Measurements from ENCODE around the gene OAF.
A peak's percentile ranks its signal among the peaks of the same experiment; 100 is the strongest.

The OAF gene

DNA sequence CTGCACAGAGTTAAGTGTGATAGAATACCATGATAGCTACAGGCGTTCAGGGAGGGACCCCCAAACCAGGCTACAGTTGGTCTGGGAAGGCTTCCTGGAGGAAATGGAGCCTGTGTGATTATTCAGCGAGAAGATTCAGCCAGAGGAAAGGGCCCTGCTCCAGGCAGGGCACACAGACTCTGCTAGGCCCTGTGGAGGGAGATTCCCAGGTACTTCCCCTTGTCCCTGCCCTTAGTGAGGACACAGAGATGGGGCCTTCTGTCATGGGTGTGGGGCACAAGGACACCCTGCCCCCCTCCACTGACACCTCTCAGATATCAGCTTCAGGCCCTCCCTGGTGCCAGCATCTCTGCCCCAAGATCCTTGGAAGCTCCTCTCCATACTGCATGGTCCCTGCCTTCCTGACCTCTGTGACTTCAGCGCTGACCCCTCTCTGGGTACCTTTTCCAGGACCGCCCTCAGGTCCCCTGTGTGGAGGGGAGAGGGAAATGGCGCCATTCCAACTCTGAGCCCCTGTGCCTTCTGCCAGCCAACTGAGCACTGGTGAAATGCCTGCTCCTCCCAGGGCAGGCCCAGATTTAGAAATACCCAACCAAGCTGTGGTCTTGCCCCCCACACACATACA, 16.5 kb downstream of the OAF start:
- no peak for DNase-seq (ENCODE audit: low read depth in 1 of 2, low spot score in 1 of 2)
- TF ChIP-seq, protein P1, sequence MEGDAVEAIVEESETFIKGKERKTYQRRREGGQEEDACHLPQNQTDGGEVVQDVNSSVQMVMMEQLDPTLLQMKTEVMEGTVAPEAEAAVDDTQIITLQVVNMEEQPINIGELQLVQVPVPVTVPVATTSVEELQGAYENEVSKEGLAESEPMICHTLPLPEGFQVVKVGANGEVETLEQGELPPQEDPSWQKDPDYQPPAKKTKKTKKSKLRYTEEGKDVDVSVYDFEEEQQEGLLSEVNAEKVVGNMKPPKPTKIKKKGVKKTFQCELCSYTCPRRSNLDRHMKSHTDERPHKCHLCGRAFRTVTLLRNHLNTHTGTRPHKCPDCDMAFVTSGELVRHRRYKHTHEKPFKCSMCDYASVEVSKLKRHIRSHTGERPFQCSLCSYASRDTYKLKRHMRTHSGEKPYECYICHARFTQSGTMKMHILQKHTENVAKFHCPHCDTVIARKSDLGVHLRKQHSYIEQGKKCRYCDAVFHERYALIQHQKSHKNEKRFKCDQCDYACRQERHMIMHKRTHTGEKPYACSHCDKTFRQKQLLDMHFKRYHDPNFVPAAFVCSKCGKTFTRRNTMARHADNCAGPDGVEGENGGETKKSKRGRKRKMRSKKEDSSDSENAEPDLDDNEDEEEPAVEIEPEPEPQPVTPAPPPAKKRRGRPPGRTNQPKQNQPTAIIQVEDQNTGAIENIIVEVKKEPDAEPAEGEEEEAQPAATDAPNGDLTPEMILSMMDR (IDR thresholded peaks at IDR 0.05; ENCODE audit: insufficient read depth, low read length), result no peak
- TF ChIP-seq GABPA (IDR thresholded peaks at IDR 0.05; ENCODE audit: low read depth), result no peak
- TF ChIP-seq, protein P2, sequence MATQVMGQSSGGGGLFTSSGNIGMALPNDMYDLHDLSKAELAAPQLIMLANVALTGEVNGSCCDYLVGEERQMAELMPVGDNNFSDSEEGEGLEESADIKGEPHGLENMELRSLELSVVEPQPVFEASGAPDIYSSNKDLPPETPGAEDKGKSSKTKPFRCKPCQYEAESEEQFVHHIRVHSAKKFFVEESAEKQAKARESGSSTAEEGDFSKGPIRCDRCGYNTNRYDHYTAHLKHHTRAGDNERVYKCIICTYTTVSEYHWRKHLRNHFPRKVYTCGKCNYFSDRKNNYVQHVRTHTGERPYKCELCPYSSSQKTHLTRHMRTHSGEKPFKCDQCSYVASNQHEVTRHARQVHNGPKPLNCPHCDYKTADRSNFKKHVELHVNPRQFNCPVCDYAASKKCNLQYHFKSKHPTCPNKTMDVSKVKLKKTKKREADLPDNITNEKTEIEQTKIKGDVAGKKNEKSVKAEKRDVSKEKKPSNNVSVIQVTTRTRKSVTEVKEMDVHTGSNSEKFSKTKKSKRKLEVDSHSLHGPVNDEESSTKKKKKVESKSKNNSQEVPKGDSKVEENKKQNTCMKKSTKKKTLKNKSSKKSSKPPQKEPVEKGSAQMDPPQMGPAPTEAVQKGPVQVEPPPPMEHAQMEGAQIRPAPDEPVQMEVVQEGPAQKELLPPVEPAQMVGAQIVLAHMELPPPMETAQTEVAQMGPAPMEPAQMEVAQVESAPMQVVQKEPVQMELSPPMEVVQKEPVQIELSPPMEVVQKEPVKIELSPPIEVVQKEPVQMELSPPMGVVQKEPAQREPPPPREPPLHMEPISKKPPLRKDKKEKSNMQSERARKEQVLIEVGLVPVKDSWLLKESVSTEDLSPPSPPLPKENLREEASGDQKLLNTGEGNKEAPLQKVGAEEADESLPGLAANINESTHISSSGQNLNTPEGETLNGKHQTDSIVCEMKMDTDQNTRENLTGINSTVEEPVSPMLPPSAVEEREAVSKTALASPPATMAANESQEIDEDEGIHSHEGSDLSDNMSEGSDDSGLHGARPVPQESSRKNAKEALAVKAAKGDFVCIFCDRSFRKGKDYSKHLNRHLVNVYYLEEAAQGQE (IDR thresholded peaks at IDR 0.05; ENCODE audit: insufficient replicate concordance, low read depth), result no peak
- TF ChIP-seq SPI1 (IDR thresholded peaks at IDR 0.05; ENCODE audit: borderline replicate concordance, low read depth), result no peak
- TF ChIP-seq POLR2AphosphoS5 (IDR thresholded peaks at IDR 0.05; ENCODE audit: low read depth), result no peak
- H3K27ac ChIP-seq (replicated peaks), result no peak overlapping the region
- H3K27me3 ChIP-seq (ENCODE audit: insufficient read depth, poor library complexity, severe bottlenecking), result no peaks in the 10 kb centered on the region
- H3K4me3 ChIP-seq (replicated peaks; ENCODE audit: insufficient read depth, low read length), result no peak overlapping the region

DNA sequence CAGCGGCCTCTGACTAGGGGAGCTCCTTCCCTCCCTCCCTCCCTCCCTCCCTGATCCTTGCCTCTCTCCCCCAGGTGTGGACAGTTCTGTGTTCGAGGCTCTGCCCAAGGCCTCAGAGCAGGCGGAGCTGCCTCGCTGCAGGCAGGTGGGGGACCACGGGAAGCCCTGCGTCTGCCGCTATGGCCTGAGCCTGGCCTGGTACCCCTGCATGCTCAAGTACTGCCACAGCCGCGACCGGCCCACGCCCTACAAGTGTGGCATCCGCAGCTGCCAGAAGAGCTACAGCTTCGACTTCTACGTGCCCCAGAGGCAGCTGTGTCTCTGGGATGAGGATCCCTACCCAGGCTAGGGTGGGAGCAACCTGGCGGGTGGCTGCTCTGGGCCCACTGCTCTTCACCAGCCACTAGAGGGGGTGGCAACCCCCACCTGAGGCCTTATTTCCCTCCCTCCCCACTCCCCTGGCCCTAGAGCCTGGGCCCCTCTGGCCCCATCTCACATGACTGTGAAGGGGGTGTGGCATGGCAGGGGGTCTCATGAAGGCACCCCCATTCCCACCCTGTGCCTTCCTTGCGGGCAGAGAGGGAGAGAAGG, 18.1 kb downstream of the OAF start:
- TF ChIP-seq SPI1 (IDR thresholded peaks at IDR 0.05; ENCODE audit: borderline replicate concordance, low read depth), result no peak
- TF ChIP-seq, protein P1 (IDR thresholded peaks at IDR 0.05; ENCODE audit: insufficient read depth, low read length), result no peak
- no peak for TF ChIP-seq POLR2AphosphoS5 (IDR thresholded peaks at IDR 0.05; ENCODE audit: low read depth)
- TF ChIP-seq, protein P2 (IDR thresholded peaks at IDR 0.05; ENCODE audit: insufficient replicate concordance, low read depth), result no peak
- no peak for TF ChIP-seq GABPA (IDR thresholded peaks at IDR 0.05; ENCODE audit: low read depth)
- no peak overlapping the region for H3K27ac ChIP-seq (replicated peaks)
- DNase-seq (ENCODE audit: low read depth in 1 of 2, low spot score in 1 of 2), result no peak
- H3K4me3 ChIP-seq (replicated peaks; ENCODE audit: insufficient read depth, low read length), result no peak overlapping the region
- peaks cover 3% of the 10 kb centered on the region for H3K27me3 ChIP-seq (ENCODE audit: insufficient read depth, poor library complexity, severe bottlenecking)

DNA sequence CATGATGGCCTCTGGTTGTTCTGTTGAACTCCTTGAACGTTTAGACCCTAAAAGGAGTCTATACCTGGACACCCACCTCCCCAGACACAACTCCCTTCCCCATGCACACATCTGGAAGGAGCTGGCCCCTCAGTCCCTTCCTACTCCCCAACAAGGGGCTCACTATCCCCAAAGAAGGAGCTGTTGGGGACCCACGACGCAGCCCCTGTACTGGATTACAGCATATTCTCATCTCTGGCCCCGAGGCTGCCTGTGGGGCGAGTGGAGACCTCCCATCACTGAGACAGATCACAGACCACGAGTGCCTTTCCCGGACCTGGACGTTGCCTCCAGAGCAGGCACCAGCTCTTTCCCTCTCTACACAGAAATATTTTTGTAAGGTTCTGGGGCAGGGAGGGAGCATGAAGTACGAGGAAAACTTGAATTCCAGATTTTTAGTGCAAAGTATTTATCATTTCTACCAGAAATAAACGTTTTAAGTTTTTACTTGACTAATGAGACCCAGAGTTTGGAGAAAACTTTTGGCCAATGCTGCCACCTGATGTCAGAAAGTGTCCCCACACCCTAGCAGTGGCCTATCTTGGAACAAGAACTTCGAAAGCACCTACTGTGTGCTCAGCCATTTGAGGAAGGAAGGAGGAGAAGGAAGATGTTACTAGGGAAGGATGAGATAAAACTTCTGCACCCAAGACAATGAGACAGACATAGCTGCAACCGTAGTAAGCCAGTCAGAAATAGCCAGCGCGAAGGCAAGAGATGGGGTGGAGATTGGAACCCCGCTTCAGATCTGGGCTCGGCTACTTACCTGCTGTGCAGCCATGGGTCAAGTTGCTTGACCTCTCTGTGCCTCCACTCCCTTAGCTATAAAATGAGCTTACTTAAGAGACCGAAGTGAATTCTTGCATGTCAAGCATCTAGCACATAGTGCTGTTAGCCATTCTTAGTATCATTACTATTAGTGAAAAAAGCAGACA, 18.9 kb downstream of the OAF start:
- Histone ChIP-seq H3K27ac (replicated peaks) (no peak overlapping the region), H3K27me3 (ENCODE audit: insufficient read depth, poor library complexity, severe bottlenecking) (peaks cover 10% of the 10 kb centered on the region), H3K4me3 (replicated peaks; ENCODE audit: insufficient read depth, low read length) (no peak overlapping the region)
- peak in 1 of 2 experiments; percentile 45 for DNase-seq (ENCODE audit: low read depth in 1 of 2, low spot score in 1 of 2)
- TF ChIP-seq SPI1 (IDR thresholded peaks at IDR 0.05; ENCODE audit: borderline replicate concordance, low read depth) (no peak), POLR2AphosphoS5 (IDR thresholded peaks at IDR 0.05; ENCODE audit: low read depth) (0 out of 2 replicates have a peak, but pooled peaks have one; percentile 14), GABPA (IDR thresholded peaks at IDR 0.05; ENCODE audit: low read depth) (no peak)
- TF ChIP-seq, protein P1 (IDR thresholded peaks at IDR 0.05; ENCODE audit: insufficient read depth, low read length), result peak; percentile 43
- TF ChIP-seq, protein P2 (IDR thresholded peaks at IDR 0.05; ENCODE audit: insufficient replicate concordance, low read depth), result no peak
